Smooth muscle cell of the coronary artery (primary cell): Measurements from ENCODE around the gene KRTAP19-4. TPM values are rescaled to one million over a fixed set of nuclear protein-coding genes. Genes with fewer than 3 reads are reported as not detected.

ENCODE experiments used
- total RNA-seq: library from RNA; depleted of rRNA; stranded (reverse); fragments of >200 nt; gene quantifications from 2 replicates; pipeline ENCODE4 v1.2.3, GENCODE V29; 2014; ENCODE audit warnings: low replicate concordance

The KRTAP19-4 gene
- total RNA-seq, result not detected in 2 replicates

GRCh38 chr21:30497065-30497464, at the start of gene KRTAP19-4:
Gene KRTAP19-4, minus strand, starts transcription at chr21:30497165. Its CDS starts 55 bp downstream, at chr21:30497110.

GRCh38 chr21:30541764-30542163, 44.8 kb upstream of the KRTAP19-4 start, which contains the start of gene KRTAP19-6:
Gene KRTAP19-6, minus strand, starts transcription at chr21:30541864. Its CDS starts 31 bp downstream, at chr21:30541833.

GRCh38 chr21:30502041-30502440, 5.1 kb upstream of the KRTAP19-4 start, which contains the start of gene KRTAP19-5:
Gene KRTAP19-5, minus strand, starts transcription at chr21:30502141. Its CDS starts 51 bp downstream, at chr21:30502090.

GRCh38 chr21:30491963-30492428, 5.0 kb downstream of the KRTAP19-4 start, which contains the start of gene KRTAP19-3:
Gene KRTAP19-3, minus strand, starts transcription at chr21:30492013. Its CDS starts 56 bp downstream, at chr21:30491957.

GRCh38 chr21:30487336-30487735, 9.6 kb downstream of the KRTAP19-4 start, which contains the start of gene KRTAP19-2:
Gene KRTAP19-2, minus strand, starts transcription at chr21:30487436. Its CDS starts 88 bp downstream, at chr21:30487348.

GRCh38 chr21:30480145-30480544, 16.8 kb downstream of the KRTAP19-4 start, which contains the start of gene KRTAP19-1:
Gene KRTAP19-1, minus strand, starts transcription at chr21:30480367. Its CDS starts 50 bp downstream, at chr21:30480317.

Other genes with a start within 250 kb of the KRTAP19-4 start
- not detected in 2 replicates for gene KRTAP24-1, start 214.2 kb downstream of the KRTAP19-4 start, total RNA-seq
- not detected in 2 replicates for gene KRTAP25-1, start 207.7 kb downstream of the KRTAP19-4 start, total RNA-seq
- not detected in 2 replicates for gene KRTAP26-1, start 176.8 kb downstream of the KRTAP19-4 start, total RNA-seq
- gene KRTAP27-1, start 159.5 kb downstream of the KRTAP19-4 start, total RNA-seq, result not detected in 2 replicates
- not detected in 2 replicates for gene KRTAP23-1, start 148.6 kb downstream of the KRTAP19-4 start, total RNA-seq
- not detected in 2 replicates for gene KRTAP13-2, start 124.9 kb downstream of the KRTAP19-4 start, total RNA-seq
- gene KRTAP13-1, start 101.1 kb downstream of the KRTAP19-4 start, total RNA-seq, result not detected in 2 replicates
- not detected in 2 replicates for gene KRTAP13-3, start 71.2 kb downstream of the KRTAP19-4 start, total RNA-seq
- not detected in 2 replicates for gene KRTAP13-4, start 66.9 kb downstream of the KRTAP19-4 start, total RNA-seq
- gene KRTAP15-1, start 56.9 kb downstream of the KRTAP19-4 start, total RNA-seq, result not detected in 2 replicates
- gene KRTAP19-1, start 16.8 kb downstream of the KRTAP19-4 start, total RNA-seq, result not detected in 2 replicates
- gene KRTAP19-2, start 9.7 kb downstream of the KRTAP19-4 start, total RNA-seq, result not detected in 2 replicates
- gene KRTAP19-3, start 5.2 kb downstream of the KRTAP19-4 start, total RNA-seq, result not detected in 2 replicates
- gene KRTAP19-5, start 5.0 kb upstream of the KRTAP19-4 start, total RNA-seq, result not detected in 2 replicates
- not detected in 2 replicates for gene KRTAP19-6, start 44.7 kb upstream of the KRTAP19-4 start, total RNA-seq
- not detected in 2 replicates for gene KRTAP19-7, start 64.1 kb upstream of the KRTAP19-4 start, total RNA-seq
- gene KRTAP22-2, start 93.2 kb upstream of the KRTAP19-4 start, total RNA-seq, result not detected in 2 replicates
- not detected in 2 replicates for gene KRTAP6-3, start 95.3 kb upstream of the KRTAP19-4 start, total RNA-seq
- gene KRTAP6-2, start 101.7 kb upstream of the KRTAP19-4 start, total RNA-seq, result not detected in 2 replicates
- gene KRTAP22-1, start 103.9 kb upstream of the KRTAP19-4 start, total RNA-seq, result not detected in 2 replicates
- not detected in 2 replicates for gene KRTAP6-1, start 116.8 kb upstream of the KRTAP19-4 start, total RNA-seq
- not detected in 2 replicates for gene KRTAP20-1, start 119.3 kb upstream of the KRTAP19-4 start, total RNA-seq
- not detected in 2 replicates for gene KRTAP20-4, start 123.5 kb upstream of the KRTAP19-4 start, total RNA-seq
- not detected in 2 replicates for gene KRTAP20-2, start 138.0 kb upstream of the KRTAP19-4 start, total RNA-seq
- not detected in 2 replicates for gene KRTAP20-3, start 145.7 kb upstream of the KRTAP19-4 start, total RNA-seq
- not detected in 2 replicates for gene KRTAP21-3, start 221.6 kb upstream of the KRTAP19-4 start, total RNA-seq